Epidermal melanocyte (primary cell): ENCODE results near the gene PPP2R5A.
"Not testable (repeated sequence)": the region's sequence is repeated elsewhere in the genome, so short reads cannot be mapped to it uniquely, and the experiment has no call there.

Experiments
- DNase-seq: peaks from one replicate; pipeline ENCODE4 v3.0.0; 2011; ENCODE audit warnings: low spot score; ENCODE audit not compliant: insufficient read length

Gene PPP2R5A

DNA sequence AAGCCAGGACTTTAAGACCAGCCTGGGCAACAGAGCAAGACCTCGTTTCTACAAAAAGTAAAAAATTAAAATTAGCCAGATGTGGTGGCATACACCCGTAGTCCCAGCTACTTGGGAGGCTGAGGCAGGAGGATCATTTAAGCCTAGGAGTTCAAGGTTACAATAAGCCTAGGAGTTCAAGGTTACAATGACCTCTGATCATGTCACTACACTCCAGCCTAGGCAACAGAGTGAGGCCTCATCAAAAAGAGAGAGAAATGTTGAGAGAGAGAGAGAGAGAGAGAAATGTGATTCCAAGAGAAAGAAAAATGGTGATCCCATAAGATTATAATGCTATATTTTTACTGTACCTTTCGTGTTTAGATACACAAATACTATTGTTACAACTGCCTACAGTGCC, 69.3 kb downstream of the PPP2R5A start:
- no peak for DNase-seq

DNA sequence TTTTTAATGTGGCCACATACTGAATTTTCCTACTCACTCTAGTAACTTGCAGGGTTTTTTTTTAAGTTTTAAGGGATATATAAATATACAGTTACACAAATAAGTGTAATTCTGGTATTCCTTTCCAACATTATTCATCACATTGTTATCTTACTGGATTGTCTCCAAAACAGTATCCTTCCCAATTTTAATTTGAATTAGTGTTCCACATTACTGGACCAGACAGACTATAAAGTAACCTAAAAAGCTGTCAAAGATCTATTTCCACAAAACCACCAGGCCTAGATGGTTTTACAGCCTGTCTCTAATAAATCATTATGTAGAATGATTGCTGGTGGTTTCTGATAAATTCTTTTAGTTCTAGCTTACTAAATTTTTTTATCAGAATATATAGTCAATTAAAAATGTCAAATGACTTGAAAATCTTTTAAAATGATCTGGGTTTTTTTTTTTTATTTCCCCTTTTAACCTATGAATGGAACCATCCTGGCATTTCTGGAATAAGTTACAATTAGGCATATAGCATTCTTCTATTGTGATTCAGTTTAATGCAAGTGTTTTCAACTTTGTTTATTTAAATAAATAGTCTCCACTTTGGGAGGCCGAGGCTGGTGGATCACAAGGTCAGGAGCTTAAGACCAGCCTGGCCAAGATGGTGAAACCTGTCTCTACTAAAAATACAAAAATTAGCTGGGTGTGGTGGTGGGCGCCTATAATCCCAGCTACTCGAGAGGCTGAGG, 70.2 kb downstream of the PPP2R5A start:
- no peak for DNase-seq

DNA sequence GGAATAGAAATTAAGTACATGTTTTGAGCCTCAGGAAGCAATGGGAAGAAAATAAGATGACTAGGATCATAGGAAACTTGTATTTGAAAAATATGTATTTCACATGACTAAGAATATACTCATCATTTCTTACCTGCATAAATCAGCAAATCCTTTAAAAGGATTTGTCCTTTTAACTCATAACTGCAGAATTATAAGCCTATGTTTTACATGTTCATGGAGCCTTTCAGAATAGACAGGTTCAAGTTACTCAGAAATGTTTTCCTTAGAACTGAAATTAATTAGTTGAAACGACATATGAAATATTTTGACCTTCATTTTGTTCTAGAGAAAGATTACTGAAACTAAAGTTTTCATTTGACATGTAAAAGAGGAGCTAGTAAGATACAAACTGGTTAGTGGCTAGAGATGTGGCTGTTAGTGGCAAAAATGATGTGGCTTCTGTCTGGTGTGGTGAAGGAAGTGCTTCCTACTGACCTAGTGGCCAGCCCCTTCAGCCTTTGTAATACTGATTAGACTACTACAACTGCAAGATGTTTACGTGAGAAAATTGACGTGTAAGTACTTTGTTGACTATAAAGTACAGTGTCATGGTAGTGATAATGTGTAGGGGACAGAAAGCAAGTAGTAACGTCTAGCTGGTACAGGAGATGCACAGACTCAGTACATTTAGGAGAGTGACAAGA, 74.7 kb downstream of the PPP2R5A start:
- no peak for DNase-seq

DNA sequence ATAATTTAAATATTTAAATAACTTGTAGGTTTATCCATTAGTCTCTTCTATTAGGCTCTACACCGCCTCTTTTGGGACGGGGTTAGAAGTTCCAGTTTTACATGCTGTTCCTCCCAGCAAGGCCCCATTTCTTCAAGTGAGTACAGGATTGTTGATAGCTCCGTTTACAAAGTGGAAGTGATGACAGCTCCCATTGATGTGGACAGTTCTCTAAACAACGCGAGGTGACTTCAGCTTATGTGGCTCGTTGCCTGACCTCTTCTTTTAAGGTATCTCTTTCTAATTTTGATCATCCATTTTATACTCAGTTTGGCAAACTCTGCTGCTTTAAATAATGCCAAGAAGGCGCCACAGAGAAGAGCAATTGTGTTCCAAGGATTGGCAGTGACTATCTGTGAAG, 79.8 kb downstream of the PPP2R5A start:
- DNase-seq = no peak

DNA sequence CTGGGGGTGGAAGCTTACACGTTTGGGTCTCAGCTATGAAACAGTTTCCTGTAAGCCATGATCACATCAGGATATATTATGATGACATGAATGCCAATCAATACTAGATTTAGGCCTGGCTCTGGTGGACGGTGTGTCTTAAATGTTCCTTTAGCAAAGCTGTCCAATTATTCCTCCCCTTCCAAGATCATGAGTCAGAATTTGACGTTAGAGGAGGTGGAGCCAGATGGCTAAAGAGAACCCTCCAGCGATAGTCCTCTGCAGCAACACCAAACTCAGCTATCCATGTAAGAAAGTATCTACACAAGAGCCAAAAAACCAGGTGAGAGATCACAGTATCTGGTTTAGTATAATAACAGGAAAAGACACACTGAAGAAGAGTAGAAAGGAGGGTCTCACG, 81.7 kb downstream of the PPP2R5A start:
- DNase-seq = no peak

DNA sequence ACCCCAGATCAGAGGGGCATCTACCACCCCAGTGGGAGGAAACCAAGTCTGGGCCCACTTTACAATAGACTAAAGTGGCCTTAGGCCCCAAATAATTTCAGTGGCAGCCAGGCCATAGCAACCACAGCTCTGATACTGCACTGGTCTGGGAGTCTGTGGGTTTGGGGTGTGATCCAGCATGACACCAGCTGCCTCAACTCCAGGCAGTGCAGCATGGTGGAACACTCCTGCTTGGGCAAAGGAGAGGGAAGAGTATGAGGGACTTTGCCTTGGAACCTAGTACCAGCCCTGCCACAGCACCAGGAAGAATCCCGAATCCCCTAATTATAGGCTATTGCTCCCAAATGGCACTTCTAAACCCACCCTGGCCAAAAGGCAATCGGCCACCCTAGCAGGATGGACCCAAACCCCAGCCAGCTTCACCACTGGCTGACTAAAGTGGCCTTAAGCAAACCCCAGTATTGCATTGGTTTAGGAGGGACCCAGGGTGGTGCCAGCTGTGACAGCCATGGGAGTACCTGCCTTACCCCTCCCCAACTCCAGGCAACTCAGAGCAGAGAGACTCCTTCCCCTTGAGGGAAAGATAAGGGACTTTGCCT, 82.4 kb downstream of the PPP2R5A start:
- no peak for DNase-seq

DNA sequence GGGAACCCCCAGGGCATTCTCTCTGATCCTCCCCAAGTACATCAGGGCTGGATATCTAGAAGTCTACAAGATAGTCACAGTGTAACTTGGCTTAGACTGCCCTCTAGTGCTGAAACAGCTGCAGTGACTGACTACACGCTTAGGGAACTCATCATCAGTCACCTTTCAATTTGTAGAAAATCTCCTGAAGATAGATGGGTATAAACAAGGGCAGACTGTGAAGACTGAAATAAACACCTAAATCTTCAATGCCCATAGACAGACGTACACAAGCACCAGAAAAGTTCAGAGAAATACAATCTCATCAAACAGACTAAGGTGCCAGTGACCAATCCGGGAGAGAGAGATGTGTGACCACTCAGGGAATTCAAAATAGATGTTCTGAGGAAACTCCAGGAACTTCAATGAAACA, 82.9 kb downstream of the PPP2R5A start:
- peak; percentile 60 for DNase-seq

DNA sequence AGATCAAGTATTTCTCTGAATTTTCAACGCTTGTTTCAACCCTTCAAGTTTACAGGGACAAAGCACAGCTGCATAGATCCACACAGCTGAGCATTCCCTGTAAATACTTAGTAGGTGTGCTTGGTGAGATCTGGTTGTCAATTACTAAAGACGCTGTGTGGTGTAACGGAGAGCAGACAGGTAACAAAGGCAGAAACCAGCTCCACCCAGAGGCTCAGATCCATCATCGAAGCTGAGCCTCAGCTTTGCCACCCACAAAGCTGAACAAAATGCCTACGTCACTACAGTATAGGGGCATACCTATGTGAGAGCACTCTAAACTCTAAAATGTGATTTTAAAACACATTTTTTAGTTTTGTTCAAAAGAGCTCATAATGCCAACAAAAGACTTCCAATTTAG, 90.8 kb downstream of the PPP2R5A start:
- DNase-seq = no peak

DNA sequence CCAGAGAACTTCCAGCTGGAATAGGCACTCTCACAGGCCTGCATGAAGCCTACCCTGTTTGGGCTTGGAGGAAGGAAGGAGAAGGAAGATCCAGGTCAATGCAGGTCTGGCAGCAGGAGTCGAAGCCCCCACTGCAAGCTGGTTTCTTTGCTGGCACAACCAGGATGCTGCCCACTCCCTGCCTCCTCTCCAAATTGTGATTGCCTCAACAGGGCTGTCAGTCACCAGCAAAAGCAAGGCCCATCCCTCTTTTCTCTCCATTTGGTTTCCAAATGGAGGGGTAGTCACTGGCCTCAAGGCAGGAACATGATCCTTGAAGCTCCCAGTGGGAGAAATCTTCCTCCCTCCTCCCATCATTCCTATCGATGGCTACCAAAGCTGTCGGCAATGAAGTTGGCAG, 92.4 kb downstream of the PPP2R5A start:
- no peak for DNase-seq

DNA sequence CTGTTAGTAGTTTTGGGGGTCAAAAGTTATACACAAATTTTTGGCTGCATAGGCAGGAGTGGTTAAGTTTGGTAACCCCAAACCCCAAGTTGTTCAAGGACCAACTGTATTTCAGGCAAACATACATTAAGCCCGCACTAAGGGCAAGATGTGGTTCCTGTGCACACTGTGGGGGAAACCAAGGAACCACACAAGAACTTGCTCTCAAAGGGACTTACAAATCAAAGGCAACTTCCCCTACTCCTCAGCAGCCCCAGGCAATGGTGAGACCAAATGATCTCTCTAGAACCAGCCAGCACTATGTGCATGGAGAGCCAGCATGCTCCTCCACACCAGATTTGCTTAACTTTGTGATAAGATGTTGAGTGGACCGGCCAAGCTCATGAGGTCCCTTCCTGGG, 94.2 kb downstream of the PPP2R5A start:
- no peak for DNase-seq

DNA sequence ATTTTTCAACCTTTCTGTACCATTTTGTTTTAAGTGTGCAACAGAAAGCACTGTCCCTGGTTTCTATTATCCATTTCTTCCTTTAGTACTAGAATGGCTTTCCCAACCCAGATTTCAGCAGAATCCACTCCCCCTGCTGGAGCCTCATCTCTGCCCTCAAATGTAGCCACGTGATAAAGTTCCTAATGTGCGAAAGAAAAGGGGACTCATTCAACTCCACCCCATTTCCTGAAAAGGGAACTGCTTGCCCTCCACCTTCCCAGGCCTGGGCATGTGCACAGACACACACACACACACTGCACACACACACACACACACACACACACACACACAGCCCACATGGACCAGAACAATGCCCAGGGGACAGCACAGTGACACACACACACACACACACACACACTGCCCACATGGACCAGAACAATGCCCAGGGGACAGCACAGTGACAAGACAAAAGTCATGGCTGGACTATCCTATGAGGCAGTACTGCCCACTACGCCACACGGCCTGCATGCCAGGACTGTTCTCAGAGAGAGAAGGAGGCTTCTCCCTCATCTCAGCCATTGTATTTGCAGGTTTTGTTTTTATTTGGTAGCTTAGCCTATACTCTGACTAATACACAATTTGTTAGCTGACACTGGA, 96.3 kb downstream of the PPP2R5A start:
- DNase-seq = no peak

DNA sequence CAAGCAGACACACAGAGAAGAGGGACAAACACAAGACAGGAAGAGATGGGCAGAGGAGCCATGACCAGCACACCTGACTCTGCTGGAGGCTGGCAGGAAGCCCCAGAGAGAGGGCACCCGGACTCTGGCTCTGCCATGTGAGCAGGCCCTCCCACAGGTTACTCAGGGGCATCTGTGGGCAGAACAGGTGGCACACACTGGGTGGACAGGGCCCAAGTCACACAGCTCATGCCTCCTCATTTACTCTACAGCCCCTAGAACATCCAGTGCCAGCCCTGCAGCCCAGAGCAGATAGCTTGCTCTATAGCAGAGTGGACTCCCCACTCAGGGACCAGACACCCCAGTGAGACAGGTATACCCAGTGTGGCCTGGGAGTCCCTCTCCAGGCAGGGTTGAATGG, 100.8 kb downstream of the PPP2R5A start:
- no peak for DNase-seq

DNA sequence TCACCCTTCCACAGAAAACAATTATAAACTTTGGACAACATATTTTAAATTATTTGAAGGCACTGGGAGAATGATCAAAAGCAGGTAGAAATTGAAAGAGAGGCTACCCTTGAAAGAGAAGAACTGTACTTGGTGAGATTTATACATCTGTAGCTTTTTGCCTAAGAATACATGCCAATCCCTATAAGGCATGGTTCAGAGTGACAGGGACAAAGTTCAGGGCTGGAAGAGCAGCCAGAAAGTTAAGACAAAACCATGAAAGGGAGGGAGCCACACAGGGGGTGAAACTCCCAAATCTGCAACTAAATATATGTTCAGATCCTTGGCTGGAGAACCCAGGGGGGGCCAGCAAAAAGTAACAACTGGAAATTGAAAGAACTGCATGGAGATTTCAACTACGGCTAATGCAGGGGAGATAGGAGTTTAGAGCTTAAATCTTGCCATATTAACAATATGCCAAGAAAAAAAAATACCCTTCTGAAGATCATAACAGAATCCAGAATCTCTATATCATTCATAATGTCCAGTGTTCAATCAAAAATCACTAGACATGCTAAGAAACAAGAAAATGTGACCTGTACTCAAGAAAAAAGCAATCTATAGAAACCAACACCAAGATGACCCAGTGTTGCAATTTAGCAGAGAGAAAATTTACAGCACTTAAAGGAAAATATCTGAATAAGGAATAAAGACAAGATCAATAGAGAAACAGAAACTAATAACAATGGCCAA, 103.9 kb downstream of the PPP2R5A start:
- no peak for DNase-seq

DNA sequence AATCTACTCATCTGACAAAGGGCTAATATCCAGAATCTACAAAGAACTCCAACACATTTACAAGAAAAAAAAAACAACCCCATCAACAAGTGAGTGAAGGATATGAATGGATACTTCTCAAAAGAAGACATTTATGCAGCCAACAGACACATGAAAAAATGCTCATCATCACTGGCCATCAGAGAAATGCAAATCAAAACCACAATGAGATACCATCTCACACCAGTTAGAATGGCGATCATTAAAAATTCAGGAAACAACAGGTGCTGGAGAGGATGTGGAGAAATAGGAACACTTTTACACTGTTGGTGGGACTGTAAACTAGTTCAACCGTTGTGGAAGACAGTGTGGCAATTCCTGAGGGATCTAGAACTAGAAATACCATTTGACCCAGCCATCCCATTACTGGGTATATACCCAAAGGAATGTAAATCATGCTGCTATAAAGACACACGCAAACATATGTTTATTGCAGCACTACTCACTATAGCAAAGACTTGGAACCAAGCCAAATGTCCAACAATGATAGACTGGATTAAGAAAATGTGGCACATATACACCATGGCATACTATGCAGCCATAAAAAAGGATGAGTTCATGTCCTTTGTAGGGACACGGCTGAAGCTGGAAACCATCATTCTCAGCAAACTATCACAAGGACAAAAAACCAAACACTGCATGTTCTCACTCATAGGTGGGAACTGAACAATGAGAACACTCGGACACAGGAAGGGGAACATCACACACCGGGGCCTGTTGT, 110.6 kb downstream of the PPP2R5A start:
- DNase-seq = not testable (repeated sequence)

DNA sequence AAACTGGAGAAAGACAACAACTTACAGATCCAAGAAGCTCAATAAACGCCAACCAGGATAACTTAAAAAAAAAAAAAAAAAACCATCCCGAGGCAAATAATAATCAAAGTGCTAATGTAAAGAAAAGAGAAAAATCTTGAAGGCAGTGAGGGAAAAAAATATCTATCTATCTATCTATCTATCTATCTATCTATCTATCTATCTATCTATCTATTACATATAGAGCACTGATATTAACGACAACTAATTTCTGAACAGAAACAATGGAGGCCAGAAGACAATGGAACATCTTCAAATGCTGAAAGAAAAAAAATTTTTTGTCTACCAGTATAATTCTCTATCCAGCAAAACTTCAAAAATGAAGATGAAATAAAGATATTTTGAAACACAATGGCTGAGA, 111.4 kb downstream of the PPP2R5A start:
- no peak for DNase-seq

DNA sequence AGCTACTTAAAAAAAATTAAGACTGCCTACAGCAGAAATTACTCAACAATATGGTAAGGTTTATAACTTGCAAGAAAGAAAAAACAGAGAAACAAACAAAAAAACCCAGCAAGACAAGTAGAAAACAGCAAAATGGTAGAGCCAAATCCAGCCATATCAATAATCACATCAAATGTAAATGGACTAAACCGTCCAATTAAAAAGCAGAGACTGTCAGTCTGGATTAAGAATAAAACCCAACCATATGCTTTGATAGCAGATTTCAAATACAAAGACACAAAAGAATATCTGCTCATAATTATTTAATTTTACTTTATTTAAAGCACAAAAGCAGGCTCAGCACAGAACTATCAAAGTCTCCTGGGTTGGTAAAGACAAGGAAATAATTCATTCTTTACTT, 112.0 kb downstream of the PPP2R5A start:
- DNase-seq = no peak

DNA sequence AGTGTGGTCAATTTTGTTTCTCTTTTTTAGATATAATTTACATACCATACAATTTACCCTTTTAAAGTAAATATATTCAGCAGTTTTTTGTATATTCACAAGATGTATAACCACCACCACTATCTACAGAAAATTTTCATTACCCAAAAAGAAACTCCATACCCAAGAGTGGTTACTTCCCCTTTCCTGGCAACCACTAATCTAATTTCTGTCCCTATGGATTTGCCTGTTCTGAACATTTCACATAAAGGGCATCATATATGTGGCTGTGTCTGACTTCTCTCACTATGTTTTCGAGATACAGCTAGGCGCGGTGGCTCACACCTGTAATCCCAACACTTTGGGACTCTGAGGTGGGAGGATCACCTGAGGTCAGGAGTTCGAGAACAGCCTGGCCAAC, 115.8 kb downstream of the PPP2R5A start:
- DNase-seq = no peak

DNA sequence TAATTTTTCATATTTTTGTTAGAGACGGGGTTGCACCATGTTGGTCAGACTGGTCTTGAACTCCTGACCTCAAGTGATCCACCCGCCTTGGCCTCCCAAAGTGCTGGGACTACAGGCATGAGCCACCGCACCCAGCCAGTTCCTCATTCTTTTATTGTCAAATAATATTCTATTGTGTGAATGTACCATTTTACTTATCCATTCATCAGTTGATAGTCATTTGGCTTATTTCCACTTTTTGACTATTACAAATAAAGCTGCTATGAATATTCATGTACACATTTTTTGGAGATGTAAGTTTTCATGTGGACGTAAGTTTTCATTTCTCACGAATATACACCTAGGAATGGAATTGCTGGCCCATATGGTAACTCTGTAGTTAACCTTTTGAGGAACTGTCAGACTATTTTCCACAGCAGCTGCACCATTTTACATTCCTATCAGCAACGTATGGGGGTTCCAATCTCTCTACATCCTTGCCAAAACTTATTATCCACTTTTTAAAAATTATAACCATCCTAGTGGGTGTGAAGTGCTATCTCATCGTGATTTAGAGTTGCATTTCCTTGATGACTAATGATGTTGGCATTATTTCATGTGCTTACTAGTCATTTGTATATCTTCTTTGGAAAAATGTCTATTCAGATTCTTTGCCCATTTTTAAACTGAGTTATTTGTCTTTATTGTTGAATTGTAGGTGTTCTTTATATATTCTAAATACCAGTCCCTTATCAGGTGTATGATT, 116.8 kb downstream of the PPP2R5A start:
- DNase-seq = no peak

DNA sequence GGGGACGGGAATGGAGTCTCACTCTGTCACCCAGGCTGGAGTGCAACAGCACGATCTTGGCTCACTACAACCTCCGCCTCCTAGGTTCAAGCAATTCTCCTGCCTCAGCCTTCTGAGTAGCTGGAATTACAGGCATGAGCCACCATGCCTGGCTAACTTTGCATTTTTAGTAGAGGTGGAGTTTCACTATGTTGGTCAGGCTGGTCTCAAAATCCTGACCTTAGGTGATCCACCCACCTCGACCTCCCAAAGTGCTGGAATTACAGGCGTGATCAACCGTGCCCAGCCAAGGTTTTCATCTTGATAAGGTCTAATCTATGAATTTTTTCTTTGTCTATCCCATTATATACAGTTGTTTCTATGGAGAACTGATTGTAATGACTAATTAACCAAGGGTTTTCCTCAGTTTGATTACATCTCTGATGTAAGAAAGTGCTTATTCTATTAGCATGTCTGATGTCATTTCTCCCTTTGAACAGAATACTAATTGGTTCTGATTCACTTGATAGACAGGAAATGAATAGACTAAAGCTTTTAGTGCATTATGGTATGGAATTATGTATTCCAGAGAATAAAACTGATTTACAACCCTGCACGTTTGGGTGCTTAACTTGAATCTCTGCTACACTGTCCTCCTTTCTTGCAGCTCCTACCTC, 117.6 kb downstream of the PPP2R5A start:
- DNase-seq = no peak
